SK-N-SH (cell line): ENCODE measurements around the gene SLC49A3. TPM values are rescaled to one million over a fixed set of nuclear protein-coding genes. Genes with fewer than 3 reads are reported as not detected.

Experiments
- CTCF ChIA-PET: fragments of 300-600, 350-600 bp; formaldehyde crosslinking; extraction: SDS; loops from one replicate; lab custom pipeline; 2021; lab: Yijun Ruan, JAX
- POLR2A ChIA-PET: fragments of 350-600 bp; sonication (Branson Sonifier 250); formaldehyde crosslinking; extraction: SDS; loops from one replicate; lab custom pipeline; 2020; ENCODE audit warnings: antibody characterized with exemption, inconsistent platforms; lab: Yijun Ruan, JAX
- DNase-seq: peaks from one replicate; pipeline ENCODE4 v3.0.0; 2012
- H2AFZ ChIP-seq: fragments of 200-600 bp; sonication (generic); 2 replicates; pipeline ENCODE4 v1.8.1; 2016; ENCODE audit warnings: antibody characterized with exemption, mild to moderate bottlenecking, low read depth
- H3F3A ChIP-seq: fragments of 200-600 bp; sonication (generic); replicated peaks from 2 replicates; pipeline ENCODE3; 2016; ENCODE audit warnings: antibody characterized with exemption, mild to moderate bottlenecking; ENCODE audit not compliant: insufficient read depth
- H3K27ac ChIP-seq, 2 experiments: fragments of 200-500 bp in 1 of 2; fragments of 200-600 bp in 1 of 2; sonication (Bioruptor generic) in 1 of 2; sonication (generic), shearing (Covaris generic) in 1 of 2; 2 replicates each; pipeline versions ENCODE4 v1.5.1 to v1.6.1; 2014 to 2016; ENCODE audit warnings: low read depth in 2 of 2, inconsistent platforms in 1 of 2, low read length in 1 of 2, mild to moderate bottlenecking in 1 of 2, mixed read lengths in 1 of 2
- H3K27me3 ChIP-seq: fragments of 200-600 bp; sonication (generic), shearing (Covaris generic); 2 replicates; pipeline ENCODE4 v1.6.1; 2016; ENCODE audit warnings: mixed run types; ENCODE audit not compliant: insufficient read depth
- H3K36me3 ChIP-seq, 2 experiments: fragments of 200-500 bp in 1 of 2; fragments of 200-600 bp in 1 of 2; sonication (Bioruptor generic) in 1 of 2; sonication (generic) in 1 of 2; replicated peaks in 1 of 2; 2 replicates each; pipeline versions ENCODE3 to v1.5.1; 2014 to 2016; ENCODE audit warnings: low read length in 1 of 2, mild to moderate bottlenecking in 1 of 2; ENCODE audit not compliant: insufficient read depth in 2 of 2, control insufficient read depth in 1 of 2
- H3K4me1 ChIP-seq, 2 experiments: fragments of 200-500 bp in 1 of 2; fragments of 200-600 bp in 1 of 2; sonication (Bioruptor generic) in 1 of 2; sonication (generic), shearing (Covaris generic) in 1 of 2; 2 replicates each; pipeline versions ENCODE4 v1.5.1 to v1.6.1; 2014 to 2016; ENCODE audit warnings: low read depth in 1 of 2, low read length in 1 of 2, mixed run types in 1 of 2; ENCODE audit not compliant: insufficient read depth in 2 of 2, control insufficient read depth in 1 of 2
- H3K4me2 ChIP-seq: fragments of 200-600 bp; sonication (generic), shearing (Covaris generic); 2 replicates; pipeline ENCODE4 v1.6.1; 2017; ENCODE audit warnings: mixed run types
- H3K4me3 ChIP-seq, 2 experiments: fragments of 200-500 bp in 1 of 2; fragments of 200-600 bp in 1 of 2; sonication (Bioruptor generic) in 1 of 2; sonication (generic), shearing (Covaris generic) in 1 of 2; 2 replicates each; pipeline versions ENCODE4 v1.5.1 to v1.8.1; 2014 to 2016; ENCODE audit warnings: low read depth in 2 of 2, inconsistent platforms in 1 of 2, low read length in 1 of 2, mild to moderate bottlenecking in 1 of 2, mixed read lengths in 1 of 2, moderate library complexity in 1 of 2
- H3K79me2 ChIP-seq: fragments of 200-600 bp; sonication (generic); 2 replicates; pipeline ENCODE4 v1.8.1; 2017; ENCODE audit warnings: mild to moderate bottlenecking; ENCODE audit not compliant: insufficient read depth
- H3K9ac ChIP-seq: fragments of 200-600 bp; sonication (generic); 2 replicates; pipeline ENCODE4 v1.6.1; 2017; ENCODE audit warnings: mixed run types
- H3K9me2 ChIP-seq: fragments of 200-600 bp; sonication (generic); 2 replicates; pipeline ENCODE4 v1.6.1; 2017; ENCODE audit warnings: mixed run types
- H3K9me3 ChIP-seq: fragments of 200-600 bp; sonication (generic); 2 replicates; pipeline ENCODE4 v1.6.1; 2017; ENCODE audit warnings: mixed run types, mild to moderate bottlenecking, moderate library complexity
- H4K20me1 ChIP-seq: fragments of 200-600 bp; sonication (generic); 2 replicates; pipeline ENCODE4 v1.6.1; 2017; ENCODE audit warnings: mild to moderate bottlenecking, mixed run types; ENCODE audit not compliant: insufficient read depth
- ELF1 ChIP-seq: IDR thresholded peaks from 2 replicates; pipeline ENCODE4 v1.4.0; 2012
- NFIC ChIP-seq: IDR thresholded peaks from 2 replicates; pipeline ENCODE4 v1.4.0; 2012; ENCODE audit warnings: borderline replicate concordance
- NRF1 ChIP-seq: IDR thresholded peaks from 2 replicates; pipeline ENCODE4 v1.6.1; 2012; ENCODE audit warnings: low read depth, mild to moderate bottlenecking, low read length
- RXRA ChIP-seq: IDR thresholded peaks from 2 replicates; pipeline ENCODE4 v1.4.0; 2012; ENCODE audit warnings: low read depth, mild to moderate bottlenecking, borderline replicate concordance
- WGBS: methylation state at CpG from one replicate; pipeline ENCODE4 v1.1.6; 2017; ENCODE audit warnings: low lambda C conversion rate; 5-methylcytosine and 5-hydroxymethylcytosine counted together
- polyA plus RNA-seq, 3 experiments: library from polyadenylated mRNA; depleted of rRNA; stranded (reverse); fragments of >200 nt; gene quantifications; 2 replicates each; pipeline ENCODE4 v1.2.3, GENCODE V29; 2012
- TF ChIP-seq, protein P1 (sequence below): IDR thresholded peaks from 2 replicates; pipeline ENCODE4; 2012
- TF ChIP-seq, protein P2 (sequence below): IDR thresholded peaks from 2 replicates; pipeline ENCODE4 v1.4.0; 2012; ENCODE audit warnings: low read depth, borderline replicate concordance
- TF ChIP-seq, protein P3 (sequence below): fragments of 150-350 bp; IDR thresholded peaks from 2 replicates; pipeline ENCODE4 v1.6.1; 2017; ENCODE audit warnings: antibody characterized with exemption, low read length, low read depth, borderline replicate concordance
- TF ChIP-seq, protein P4 (sequence below): fragments of 150-350 bp; IDR thresholded peaks from 2 replicates; pipeline ENCODE4 v1.6.1; 2016; ENCODE audit warnings: mild to moderate bottlenecking, low read depth, low read length

The SLC49A3 gene
- polyA plus RNA-seq, 1 of the 3 experiments (the other 2 are of a cell fraction) = 0.05 TPM

DNA sequence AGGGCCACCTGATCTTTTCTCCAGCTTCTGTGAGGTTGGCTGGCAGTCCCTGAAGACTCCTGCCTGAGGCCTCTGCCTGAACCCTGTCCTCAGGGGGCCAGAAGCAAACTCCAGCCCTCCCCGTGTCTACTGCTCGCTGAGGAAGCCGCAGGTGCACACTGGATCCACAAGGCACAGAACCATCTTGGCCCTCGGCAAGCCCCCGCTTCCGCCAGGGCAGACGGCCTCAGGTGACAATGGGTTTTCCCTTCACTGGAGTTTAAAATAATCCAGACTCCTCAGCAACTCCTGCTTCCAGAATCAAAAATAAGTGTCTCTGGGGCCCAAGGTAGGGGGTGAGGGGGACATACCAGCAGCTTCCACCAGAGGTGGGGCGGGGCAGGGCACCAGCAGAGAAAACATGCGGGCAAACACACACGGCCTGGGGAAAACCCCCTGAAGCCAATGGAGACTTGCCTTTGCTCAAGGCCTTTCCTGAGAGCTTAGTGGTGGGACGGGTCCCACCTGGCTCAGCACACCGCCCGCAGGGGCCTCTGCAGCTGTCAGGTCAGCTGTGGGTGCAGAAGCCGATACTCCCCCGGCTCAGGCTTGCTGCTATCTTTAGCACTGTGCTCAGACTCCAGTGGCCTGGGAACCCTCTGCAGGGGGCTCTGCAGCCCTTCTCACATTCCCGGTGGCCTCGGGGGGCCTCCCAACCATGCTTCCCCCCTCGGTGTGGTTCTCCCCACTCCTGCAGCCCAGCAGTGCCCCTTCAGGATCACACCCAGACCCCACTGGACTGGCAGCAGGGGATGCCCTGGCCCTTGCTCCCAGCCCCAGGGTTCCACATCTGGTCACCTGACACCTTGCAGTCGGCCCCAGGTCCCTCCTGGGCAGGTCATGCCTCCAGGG lies 12.7 kb downstream of the SLC49A3 start:
- ChIA-PET CTCF (interaction anchor here (0.8 to 2.8 kb wide), 3 partner anchors 8 to 76 kb away, joined by 3 to 20 read pairs (median 3); no protein-coding TSS in a partner anchor), POLR2A (interaction anchor here (2.1 kb wide), 1 partner anchor 8 kb away, joined by 8 read pairs; no protein-coding TSS in a partner anchor)
- no peaks in the 10 kb centered on the region for H4K20me1 ChIP-seq
- peaks cover 12 to 13% of the 10 kb centered on the region in 2 experiments for H3K36me3 ChIP-seq
- H3K9me2 ChIP-seq = no peaks in the 10 kb centered on the region
- no peak overlapping the region for H3K4me2 ChIP-seq
- DNase-seq = no peak
- H3K27me3 ChIP-seq = no peaks in the 10 kb centered on the region
- H3F3A ChIP-seq = no peaks in the 10 kb centered on the region
- no peak overlapping the region for H3K9ac ChIP-seq
- no peak overlapping the region for H3K4me3 ChIP-seq
- peaks cover 6 to 34% of the 10 kb centered on the region in 2 experiments; a peak in 1 of 4 replicates for H3K4me1 ChIP-seq
- no peak overlapping the region for H2AFZ ChIP-seq
- TF ChIP-seq RXRA = no peak
- TF ChIP-seq, protein P1, sequence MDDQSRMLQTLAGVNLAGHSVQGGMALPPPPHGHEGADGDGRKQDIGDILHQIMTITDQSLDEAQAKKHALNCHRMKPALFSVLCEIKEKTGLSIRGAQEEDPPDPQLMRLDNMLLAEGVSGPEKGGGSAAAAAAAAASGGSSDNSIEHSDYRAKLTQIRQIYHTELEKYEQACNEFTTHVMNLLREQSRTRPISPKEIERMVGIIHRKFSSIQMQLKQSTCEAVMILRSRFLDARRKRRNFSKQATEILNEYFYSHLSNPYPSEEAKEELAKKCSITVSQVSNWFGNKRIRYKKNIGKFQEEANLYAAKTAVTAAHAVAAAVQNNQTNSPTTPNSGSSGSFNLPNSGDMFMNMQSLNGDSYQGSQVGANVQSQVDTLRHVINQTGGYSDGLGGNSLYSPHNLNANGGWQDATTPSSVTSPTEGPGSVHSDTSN = no peak
- no peak for TF ChIP-seq NFIC
- no peak for TF ChIP-seq ELF1
- TF ChIP-seq, protein P2, sequence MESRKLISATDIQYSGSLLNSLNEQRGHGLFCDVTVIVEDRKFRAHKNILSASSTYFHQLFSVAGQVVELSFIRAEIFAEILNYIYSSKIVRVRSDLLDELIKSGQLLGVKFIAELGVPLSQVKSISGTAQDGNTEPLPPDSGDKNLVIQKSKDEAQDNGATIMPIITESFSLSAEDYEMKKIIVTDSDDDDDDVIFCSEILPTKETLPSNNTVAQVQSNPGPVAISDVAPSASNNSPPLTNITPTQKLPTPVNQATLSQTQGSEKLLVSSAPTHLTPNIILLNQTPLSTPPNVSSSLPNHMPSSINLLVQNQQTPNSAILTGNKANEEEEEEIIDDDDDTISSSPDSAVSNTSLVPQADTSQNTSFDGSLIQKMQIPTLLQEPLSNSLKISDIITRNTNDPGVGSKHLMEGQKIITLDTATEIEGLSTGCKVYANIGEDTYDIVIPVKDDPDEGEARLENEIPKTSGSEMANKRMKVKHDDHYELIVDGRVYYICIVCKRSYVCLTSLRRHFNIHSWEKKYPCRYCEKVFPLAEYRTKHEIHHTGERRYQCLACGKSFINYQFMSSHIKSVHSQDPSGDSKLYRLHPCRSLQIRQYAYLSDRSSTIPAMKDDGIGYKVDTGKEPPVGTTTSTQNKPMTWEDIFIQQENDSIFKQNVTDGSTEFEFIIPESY = no peak
- TF ChIP-seq, protein P3, sequence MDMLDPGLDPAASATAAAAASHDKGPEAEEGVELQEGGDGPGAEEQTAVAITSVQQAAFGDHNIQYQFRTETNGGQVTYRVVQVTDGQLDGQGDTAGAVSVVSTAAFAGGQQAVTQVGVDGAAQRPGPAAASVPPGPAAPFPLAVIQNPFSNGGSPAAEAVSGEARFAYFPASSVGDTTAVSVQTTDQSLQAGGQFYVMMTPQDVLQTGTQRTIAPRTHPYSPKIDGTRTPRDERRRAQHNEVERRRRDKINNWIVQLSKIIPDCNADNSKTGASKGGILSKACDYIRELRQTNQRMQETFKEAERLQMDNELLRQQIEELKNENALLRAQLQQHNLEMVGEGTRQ = no peak
- TF ChIP-seq NRF1 = no peak
- TF ChIP-seq, protein P4, sequence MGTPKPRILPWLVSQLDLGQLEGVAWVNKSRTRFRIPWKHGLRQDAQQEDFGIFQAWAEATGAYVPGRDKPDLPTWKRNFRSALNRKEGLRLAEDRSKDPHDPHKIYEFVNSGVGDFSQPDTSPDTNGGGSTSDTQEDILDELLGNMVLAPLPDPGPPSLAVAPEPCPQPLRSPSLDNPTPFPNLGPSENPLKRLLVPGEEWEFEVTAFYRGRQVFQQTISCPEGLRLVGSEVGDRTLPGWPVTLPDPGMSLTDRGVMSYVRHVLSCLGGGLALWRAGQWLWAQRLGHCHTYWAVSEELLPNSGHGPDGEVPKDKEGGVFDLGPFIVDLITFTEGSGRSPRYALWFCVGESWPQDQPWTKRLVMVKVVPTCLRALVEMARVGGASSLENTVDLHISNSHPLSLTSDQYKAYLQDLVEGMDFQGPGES = no peak
- 87% methylated on average over 6 of the region's 19 CpGs for WGBS
- H3K79me2 ChIP-seq = peaks cover 28% of the 10 kb centered on the region
- no peak overlapping the region for H3K27ac ChIP-seq
- H3K9me3 ChIP-seq = no peaks in the 10 kb centered on the region
